Calu3 (cell line): ENCODE data around the gene GRK3. TPM values are rescaled to one million over a fixed set of nuclear protein-coding genes. Genes with fewer than 3 reads are reported as not detected.

Source experiments
- BruUV-seq: library from RNA; stranded (reverse); fragments of 400-500 nt; replicated peaks from 2 replicates; lab custom pipeline; 2021; lab: Mats Ljungman, UMichigan
- CTCF ChIA-PET: fragments of 300-600 bp; sonication (Branson Sonifier 250); formaldehyde crosslinking; loops from one replicate; lab custom pipeline; 2022; ENCODE audit warnings: antibody characterized with exemption; lab: Charles Lee
- DNase-seq: peaks from one replicate; pipeline ENCODE4 v3.0.0; 2022
- H3K27ac Mint-ChIP-seq: one replicate; pipeline ENCODE4 v1.8.0; 2022; ENCODE audit warnings: mixed read lengths; ENCODE audit not compliant: unreplicated experiment
- H3K27me3 Mint-ChIP-seq: one replicate; pipeline ENCODE4 v1.8.0; 2022; ENCODE audit warnings: mixed read lengths; ENCODE audit not compliant: unreplicated experiment
- H3K36me3 Mint-ChIP-seq: one replicate; pipeline ENCODE4 v1.8.0; 2022; ENCODE audit warnings: mild to moderate bottlenecking, moderate library complexity, mixed read lengths; ENCODE audit not compliant: insufficient read depth, unreplicated experiment
- H3K4me1 Mint-ChIP-seq: one replicate; pipeline ENCODE4 v1.8.0; 2022; ENCODE audit warnings: mild to moderate bottlenecking, low read depth, mixed read lengths; ENCODE audit not compliant: unreplicated experiment
- H3K4me3 Mint-ChIP-seq: one replicate; pipeline ENCODE4 v1.8.0; 2022; ENCODE audit warnings: mild to moderate bottlenecking, low read depth, moderate library complexity, mixed read lengths; ENCODE audit not compliant: unreplicated experiment
- H3K9me3 Mint-ChIP-seq: one replicate; pipeline ENCODE4 v1.8.0; 2022; ENCODE audit warnings: low read depth, mixed read lengths; ENCODE audit not compliant: unreplicated experiment
- intact Hi-C: fragments of 100-400 bp; cut with micrococcal nuclease; formaldehyde crosslinking; loops from one replicate; pipeline ENCODE4 v1.10.0; 2022; ENCODE audit not compliant: unreplicated experiment
- total RNA-seq: library from RNA; stranded (reverse); gene quantifications from 2 replicates; pipeline ENCODE4 v1.2.3, GENCODE V29; 2022
- TF ChIP-seq, protein P1 (sequence below): fragments of 200-600 bp; IDR thresholded peaks from one replicate; pipeline ENCODE4 v1.8.0; 2022; ENCODE audit warnings: antibody characterized with exemption; ENCODE audit not compliant: unreplicated experiment

The GRK3 gene
- total RNA-seq, 1 experiment from 2014 or later: 12.0 TPM

DNA sequence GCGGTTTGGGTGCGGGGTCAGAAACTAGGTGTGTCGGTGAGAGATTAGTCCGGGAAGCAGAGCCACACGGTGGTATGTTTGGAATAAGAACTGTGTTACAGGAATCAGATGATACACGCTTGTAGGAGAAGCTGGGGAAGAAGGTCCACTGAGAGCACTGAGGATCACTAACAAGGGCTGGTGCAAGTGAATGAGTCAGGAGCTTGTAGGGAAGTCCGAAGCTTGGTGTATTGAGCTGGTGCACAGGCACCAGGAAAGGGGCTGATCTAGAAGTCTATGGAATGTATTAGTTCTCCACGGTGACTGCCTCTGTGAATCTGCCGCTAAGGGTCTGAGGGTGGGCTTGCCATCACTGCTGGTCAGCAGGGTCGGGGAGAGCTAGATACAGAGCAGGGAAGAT lies 18.8 kb upstream of the GRK3 start:
- no TSS peak for BruUV-seq
- TF ChIP-seq, protein P1, sequence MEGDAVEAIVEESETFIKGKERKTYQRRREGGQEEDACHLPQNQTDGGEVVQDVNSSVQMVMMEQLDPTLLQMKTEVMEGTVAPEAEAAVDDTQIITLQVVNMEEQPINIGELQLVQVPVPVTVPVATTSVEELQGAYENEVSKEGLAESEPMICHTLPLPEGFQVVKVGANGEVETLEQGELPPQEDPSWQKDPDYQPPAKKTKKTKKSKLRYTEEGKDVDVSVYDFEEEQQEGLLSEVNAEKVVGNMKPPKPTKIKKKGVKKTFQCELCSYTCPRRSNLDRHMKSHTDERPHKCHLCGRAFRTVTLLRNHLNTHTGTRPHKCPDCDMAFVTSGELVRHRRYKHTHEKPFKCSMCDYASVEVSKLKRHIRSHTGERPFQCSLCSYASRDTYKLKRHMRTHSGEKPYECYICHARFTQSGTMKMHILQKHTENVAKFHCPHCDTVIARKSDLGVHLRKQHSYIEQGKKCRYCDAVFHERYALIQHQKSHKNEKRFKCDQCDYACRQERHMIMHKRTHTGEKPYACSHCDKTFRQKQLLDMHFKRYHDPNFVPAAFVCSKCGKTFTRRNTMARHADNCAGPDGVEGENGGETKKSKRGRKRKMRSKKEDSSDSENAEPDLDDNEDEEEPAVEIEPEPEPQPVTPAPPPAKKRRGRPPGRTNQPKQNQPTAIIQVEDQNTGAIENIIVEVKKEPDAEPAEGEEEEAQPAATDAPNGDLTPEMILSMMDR: no peak
- intact Hi-C loops: no loop called here
- no peaks in the 10 kb centered on the region for H3K27me3 Mint-ChIP-seq
- H3K4me3 Mint-ChIP-seq: no peak overlapping the region
- no peaks in the 10 kb centered on the region for H3K9me3 Mint-ChIP-seq
- CTCF ChIA-PET: interaction anchor here (1.5 kb wide), 1 partner anchor 9 kb away, joined by 4 read pairs; no protein-coding TSS in a partner anchor
- no peak overlapping the region for H3K27ac Mint-ChIP-seq
- peaks cover 34% of the 10 kb centered on the region for H3K4me1 Mint-ChIP-seq
- no peaks in the 10 kb centered on the region for H3K36me3 Mint-ChIP-seq
- no peak for DNase-seq

DNA sequence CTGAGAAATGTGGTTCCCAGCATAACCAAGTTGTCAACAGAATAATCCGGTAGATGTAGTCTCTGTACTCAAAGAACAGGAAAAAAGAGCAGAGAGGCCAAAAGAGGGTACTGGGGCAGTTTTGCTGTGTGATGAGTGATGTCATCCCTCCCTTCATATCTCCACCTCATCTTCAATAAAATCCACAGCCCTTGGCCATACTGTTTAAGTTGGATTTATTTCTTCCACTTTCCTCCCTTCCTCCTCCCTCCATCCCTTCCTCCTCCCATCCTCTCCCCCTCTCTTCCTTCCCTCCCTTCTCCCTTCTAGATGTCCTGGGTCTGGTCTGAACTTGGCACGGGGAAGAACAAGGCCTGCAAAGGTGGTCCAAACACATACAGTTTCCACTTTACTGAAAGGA lies 18.2 kb upstream of the GRK3 start:
- Mint-ChIP-seq H3K36me3 (no peaks in the 10 kb centered on the region), H3K27me3 (no peaks in the 10 kb centered on the region), H3K4me3 (no peak overlapping the region), H3K27ac (no peak overlapping the region), H3K4me1 (peaks cover 34% of the 10 kb centered on the region), H3K9me3 (no peaks in the 10 kb centered on the region)
- CTCF ChIA-PET: interaction anchor here (0.7 to 1.5 kb wide), 2 partner anchors 8 to 22 kb away, joined by 3 to 4 read pairs; no protein-coding TSS in a partner anchor
- TF ChIP-seq, protein P1: no peak
- intact Hi-C loops: no loop called here
- no TSS peak for BruUV-seq
- DNase-seq: no peak

DNA sequence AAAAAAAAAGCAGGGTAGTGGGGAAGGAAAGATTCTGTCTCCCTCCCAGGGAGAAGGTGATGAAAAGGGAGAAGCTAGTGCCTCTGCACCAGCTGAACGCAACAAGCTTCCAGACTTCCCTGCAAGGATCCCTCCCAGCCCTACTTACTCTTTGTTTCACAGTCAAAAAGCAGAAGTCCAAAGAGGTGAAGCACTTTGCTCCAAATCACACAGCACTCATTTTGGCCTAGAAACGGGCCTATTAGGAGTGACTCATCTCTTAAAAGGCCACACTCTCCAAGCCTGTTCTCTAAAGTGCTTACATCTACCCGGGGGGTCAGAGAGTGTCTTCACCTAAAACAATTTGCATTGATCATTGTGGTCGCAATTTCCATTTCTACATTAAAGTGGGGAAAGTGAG lies 17.7 kb upstream of the GRK3 start:
- no TSS peak for BruUV-seq
- DNase-seq: no peak
- peaks cover 34% of the 10 kb centered on the region for H3K4me1 Mint-ChIP-seq
- TF ChIP-seq, protein P1: no peak
- no peaks in the 10 kb centered on the region for H3K27me3 Mint-ChIP-seq
- intact Hi-C loops: no loop called here
- no peak overlapping the region for H3K27ac Mint-ChIP-seq
- CTCF ChIA-PET: interaction anchor here (0.7 to 1.5 kb wide), 2 partner anchors 7 to 22 kb away, joined by 3 to 4 read pairs; no protein-coding TSS in a partner anchor
- no peak overlapping the region for H3K4me3 Mint-ChIP-seq
- H3K36me3 Mint-ChIP-seq: no peaks in the 10 kb centered on the region
- no peaks in the 10 kb centered on the region for H3K9me3 Mint-ChIP-seq

DNA sequence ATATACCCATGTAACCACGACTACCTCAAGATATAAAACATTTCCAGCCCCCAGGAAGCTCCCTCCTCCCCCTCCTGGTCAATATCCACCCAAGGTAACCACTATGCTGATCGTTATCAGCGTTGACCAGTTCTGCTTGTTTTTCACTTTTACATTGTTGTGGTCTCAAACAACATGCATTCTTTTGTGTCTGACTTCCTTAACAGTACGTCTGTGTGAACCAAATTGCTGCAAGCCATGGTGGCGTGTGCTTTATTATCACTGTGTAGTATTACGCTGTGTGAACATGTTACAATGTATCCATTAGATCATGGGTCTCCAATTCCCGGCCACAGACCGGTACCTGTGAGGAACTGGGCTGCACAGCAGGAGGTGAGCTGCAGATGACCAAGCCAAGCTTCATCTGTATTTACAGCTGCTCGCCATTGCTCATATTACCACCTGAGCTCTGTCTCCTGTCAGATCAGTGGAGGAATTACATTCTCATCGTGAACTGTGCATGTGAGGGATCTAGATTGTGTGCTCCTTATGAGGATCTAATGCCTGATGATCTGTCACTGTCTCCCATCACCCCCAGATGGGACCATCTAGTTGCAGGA lies 15.5 kb upstream of the GRK3 start:
- DNase-seq: peak; percentile 8
- peaks cover 34% of the 10 kb centered on the region for H3K4me1 Mint-ChIP-seq
- CTCF ChIA-PET: interaction anchor here (0.5 kb wide), 1 partner anchor 103 kb away, joined by 6 read pairs; no protein-coding TSS in a partner anchor
- H3K36me3 Mint-ChIP-seq: no peaks in the 10 kb centered on the region
- H3K27me3 Mint-ChIP-seq: no peaks in the 10 kb centered on the region
- BruUV-seq: no TSS peak
- no peak overlapping the region for H3K27ac Mint-ChIP-seq
- TF ChIP-seq, protein P1: no peak
- no peaks in the 10 kb centered on the region for H3K9me3 Mint-ChIP-seq
- no peak overlapping the region for H3K4me3 Mint-ChIP-seq
- intact Hi-C loops: no loop called here
